Erythroblast (primary cell): ENCODE measurements around the gene NUDT3.
A peak's percentile ranks its signal among the peaks of the same experiment; 100 is the strongest.
"Not testable (repeated sequence)": the region's sequence is repeated elsewhere in the genome, so short reads cannot be mapped to it uniquely, and the experiment has no call there.

Experiments used
- DNase-seq, 2 experiments: peaks; one replicate each; lab custom pipeline; 2025; lab: John Stamatoyannopoulos, UW
- GATA1 ChIP-seq: IDR thresholded peaks from 2 replicates; pipeline ENCODE4 v1.6.1; 2011; ENCODE audit warnings: low read depth, mild to moderate bottlenecking, control low read depth, low read length, moderate library complexity
- POLR2A ChIP-seq: IDR thresholded peaks from 2 replicates; pipeline ENCODE4 v1.6.1; 2011; ENCODE audit warnings: mild to moderate bottlenecking, low read length

Gene NUDT3

GRCh38 chr6:34248727-34249468 is 143.6 kb downstream of the NUDT3 start, which contains the start of gene SMIM29:
TSS of gene SMIM29 (minus strand) at chr6:34249006. CDS start at chr6:34247791, 1,215 bp downstream.
- DNase-seq: peak; percentile 95 to 98
- TF ChIP-seq GATA1: no peak
- peak; percentile 66 for TF ChIP-seq POLR2A

GRCh38 chr6:34248198-34248726 is 144.2 kb downstream of the NUDT3 start:
- no peak for TF ChIP-seq GATA1
- no peak for TF ChIP-seq POLR2A
- DNase-seq: peak; percentile 65 to 75

- peak; percentile 44 to 62 for DNase-seq
- TF ChIP-seq GATA1: no peak
- TF ChIP-seq POLR2A: no peak
Observed at GRCh38 chr6:34247481-34248197, 144.8 kb downstream of the NUDT3 start.

GRCh38 chr6:34246563-34247391 is 145.7 kb downstream of the NUDT3 start:
- peak; percentile 52 to 60 for DNase-seq

GRCh38 chr6:34246249-34246562 is 146.3 kb downstream of the NUDT3 start:
- no peak for DNase-seq

More at GRCh38 chr6:34246563-34247391, 145.7 kb downstream of the NUDT3 start:
- TF ChIP-seq GATA1 (no peak), POLR2A (peak; percentile 24)

GRCh38 chr6:34245761-34246140 is 146.7 kb downstream of the NUDT3 start:
- DNase-seq: not testable (repeated sequence)

More at GRCh38 chr6:34246249-34246562, 146.3 kb downstream of the NUDT3 start:
- no peak for TF ChIP-seq POLR2A
- no peak for TF ChIP-seq GATA1

- not testable (repeated sequence) for DNase-seq
Observed at GRCh38 chr6:34245032-34245760, 147.3 kb downstream of the NUDT3 start.

GRCh38 chr6:34243901-34244884 is 148.3 kb downstream of the NUDT3 start:
- peak; percentile 84 to 93 for DNase-seq
- TF ChIP-seq GATA1 (no peak), POLR2A (no peak)

- TF ChIP-seq POLR2A: no peak
- TF ChIP-seq GATA1: no peak
- peak in 1 of 2 experiments; percentile 50 for DNase-seq
Observed at GRCh38 chr6:34243131-34243771, 149.2 kb downstream of the NUDT3 start.

- TF ChIP-seq POLR2A (no peak), GATA1 (no peak)
- DNase-seq: no peak
Observed at GRCh38 chr6:34242252-34243130, 150.0 kb downstream of the NUDT3 start.
